ENCODE measurements around the gene NEDD9.

NEDD9 gene

GRCh38 chr6:11181478-11182136, 50.9 kb downstream of the NEDD9 start:
- Histone ChIP-seq H3K36me3 (peaks cover 5 to 42% (median 17%) of the 10 kb centered on the region in 11 experiments; a peak in 17 of 22 replicates), H3K9ac (no peak overlapping the region), H3K9me3 (replicated peaks in 1 of 11) (peaks cover 0 to 24% (median 16%) of the 10 kb centered on the region in 11 experiments; a peak in 17 of 22 replicates), H3K27ac (no peak overlapping the region), H3K4me2 (no peak overlapping the region), H3K4me3 (no peak overlapping the region), H3K27me3 (no peaks in the 10 kb centered on the region), H3K4me1 (no peaks in the 10 kb centered on the region), H4K20me1 (no peaks in the 10 kb centered on the region; a peak in 1 of 22 replicates)
- no peak for TF ChIP-seq Cebpa-rat (IDR thresholded peaks at IDR 0.05)

DNA sequence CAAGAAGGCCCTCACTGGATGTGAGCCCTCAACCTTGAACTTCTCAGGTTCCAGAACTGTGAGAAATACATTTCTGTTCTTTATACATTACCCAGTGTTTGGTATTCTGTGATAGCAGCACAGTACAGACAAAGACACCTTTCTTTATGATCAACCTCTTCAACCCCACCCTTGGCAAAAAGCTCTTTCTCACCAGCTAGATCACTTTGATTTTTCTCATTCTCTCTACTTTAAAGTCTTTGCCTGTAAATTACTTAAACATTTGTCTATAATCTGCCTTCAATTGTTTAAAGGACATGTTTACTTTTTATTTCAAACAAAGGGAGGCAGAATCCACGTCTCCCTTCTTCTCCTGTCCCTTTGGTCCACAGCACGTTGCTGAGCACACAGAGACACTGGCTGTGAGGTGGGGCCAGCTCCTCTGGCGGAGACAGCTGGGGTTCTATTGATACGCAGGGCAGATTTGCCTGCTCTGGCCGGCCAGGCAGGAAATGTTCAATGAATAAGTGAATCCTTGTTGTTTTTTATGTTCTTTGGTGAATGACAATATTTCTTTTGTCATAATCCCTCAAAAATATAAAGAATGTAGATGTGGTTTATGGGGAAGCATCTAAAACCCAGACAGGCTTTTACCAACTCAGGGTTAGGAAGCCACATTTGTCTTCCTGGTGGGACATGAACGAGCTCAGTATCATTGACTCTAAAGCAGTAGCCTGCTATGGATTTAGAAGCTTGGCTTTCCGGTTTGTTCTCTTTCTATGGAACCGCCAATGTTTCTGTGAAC, 52.9 kb downstream of the NEDD9 start:
- Histone ChIP-seq H3K9ac (no peak overlapping the region), H3K4me2 (no peak overlapping the region), H3K27ac (no peak overlapping the region), H4K20me1 (no peaks in the 10 kb centered on the region), H3K4me1 (no peaks in the 10 kb centered on the region), H3K27me3 (no peaks in the 10 kb centered on the region), H3K4me3 (no peak overlapping the region), H3K36me3 (peaks cover 0 to 22% (median 4%) of the 10 kb centered on the region in 11 experiments; a peak in 12 of 22 replicates), H3K9me3 (replicated peaks in 1 of 11) (peaks cover 0 to 21% (median 10%) of the 10 kb centered on the region in 11 experiments; a peak in 15 of 22 replicates)
- TF ChIP-seq Cebpa-rat (IDR thresholded peaks at IDR 0.05) = no peak

DNA sequence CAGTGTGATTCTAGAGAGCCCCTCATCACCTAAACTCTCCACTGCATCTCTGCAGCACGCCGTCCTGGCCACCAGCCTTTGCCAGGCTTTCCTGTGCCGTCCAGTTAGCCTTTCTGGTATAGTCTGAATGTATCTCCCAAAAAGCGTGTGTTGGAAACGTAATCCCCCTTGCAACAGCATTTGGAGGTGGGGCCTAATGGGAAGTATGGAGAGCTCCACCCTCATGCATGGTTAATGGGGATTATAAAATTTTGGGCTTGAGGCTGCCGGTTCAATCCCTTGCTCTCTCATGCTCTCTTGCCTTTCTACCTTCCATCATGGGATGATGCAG, 53.4 kb downstream of the NEDD9 start:
- no peak for TF ChIP-seq Cebpa-rat (IDR thresholded peaks at IDR 0.05)
- H3K27me3 ChIP-seq = no peaks in the 10 kb centered on the region
- H3K27ac ChIP-seq = no peak overlapping the region
- no peak overlapping the region for H3K4me3 ChIP-seq
- H3K36me3 ChIP-seq = peaks cover 0 to 16% (median 0%) of the 10 kb centered on the region in 11 experiments; a peak in 8 of 22 replicates
- H3K4me2 ChIP-seq = no peak overlapping the region
- no peak overlapping the region for H3K9ac ChIP-seq
- no peaks in the 10 kb centered on the region for H4K20me1 ChIP-seq
- H3K9me3 ChIP-seq (replicated peaks in 1 of 11) = peaks cover 0 to 21% (median 10%) of the 10 kb centered on the region in 11 experiments; a peak in 13 of 22 replicates
- peaks cover 0 to 4% (median 0%) of the 10 kb centered on the region in 10 experiments; a peak in 3 of 20 replicates for H3K4me1 ChIP-seq

DNA sequence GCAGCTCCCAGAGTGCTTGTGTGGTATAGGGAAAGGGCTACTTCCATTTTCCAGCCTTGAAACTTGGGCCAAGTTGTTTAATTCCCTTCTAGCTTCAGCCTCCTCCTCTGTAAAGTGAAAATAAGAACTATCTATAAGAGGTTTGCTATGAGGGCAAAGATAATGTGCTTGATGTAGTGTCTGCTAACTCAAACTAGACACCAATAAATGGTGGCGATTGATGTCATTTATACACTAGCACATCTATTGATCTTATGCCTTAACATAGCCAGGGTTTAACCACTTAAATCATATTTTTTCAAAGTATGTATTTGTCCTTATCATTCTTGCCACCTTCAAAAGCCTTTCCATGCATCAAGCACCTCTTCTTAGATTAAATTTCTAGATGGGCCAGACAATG, 55.2 kb downstream of the NEDD9 start:
- no peak overlapping the region for H3K4me3 ChIP-seq
- no peak for TF ChIP-seq Cebpa-rat (IDR thresholded peaks at IDR 0.05)
- peaks cover 0 to 10% (median 0%) of the 10 kb centered on the region in 10 experiments; a peak in 4 of 20 replicates for H3K4me1 ChIP-seq
- peaks cover 0 to 17% (median 9%) of the 10 kb centered on the region in 11 experiments; a peak in 13 of 22 replicates for H3K9me3 ChIP-seq (replicated peaks in 1 of 11)
- no peak overlapping the region for H3K27ac ChIP-seq
- no peaks in the 10 kb centered on the region for H4K20me1 ChIP-seq
- no peak overlapping the region for H3K4me2 ChIP-seq
- H3K36me3 ChIP-seq = peaks cover 0 to 3% (median 0%) of the 10 kb centered on the region in 11 experiments; a peak in 1 of 22 replicates
- no peaks in the 10 kb centered on the region for H3K27me3 ChIP-seq
- no peak overlapping the region for H3K9ac ChIP-seq

DNA sequence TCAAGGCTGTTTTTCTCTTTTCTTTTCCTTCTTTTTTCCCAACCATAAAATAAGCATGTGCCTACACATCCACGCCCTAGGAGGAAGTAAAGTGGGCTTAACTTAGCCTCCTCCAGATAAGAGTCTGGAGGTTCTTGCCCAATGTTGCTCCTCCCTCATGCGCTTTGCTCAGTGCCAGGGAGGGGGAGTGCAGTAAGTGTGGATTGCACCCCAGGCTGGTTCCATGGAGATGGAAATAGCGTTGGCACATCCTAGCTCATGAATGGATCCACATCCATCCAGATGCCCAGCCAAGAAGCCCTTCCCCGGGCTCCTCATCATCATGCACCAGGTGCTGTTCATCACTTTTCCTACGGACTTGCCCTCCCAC, 58.2 kb downstream of the NEDD9 start:
- Histone ChIP-seq H4K20me1 (no peaks in the 10 kb centered on the region), H3K4me1 (peaks cover 0 to 10% (median 0%) of the 10 kb centered on the region in 10 experiments; a peak in 4 of 20 replicates), H3K27me3 (no peaks in the 10 kb centered on the region), H3K9me3 (replicated peaks in 1 of 11) (peaks cover 0 to 15% (median 4%) of the 10 kb centered on the region in 11 experiments; a peak in 7 of 22 replicates), H3K4me2 (peak overlapping the region in 2 of 11 experiments; percentile 17 to 36; a peak in 2 of 22 replicates), H3K4me3 (no peak overlapping the region), H3K9ac (no peak overlapping the region), H3K36me3 (no peaks in the 10 kb centered on the region), H3K27ac (no peak overlapping the region)
- no peak for TF ChIP-seq Cebpa-rat (IDR thresholded peaks at IDR 0.05)

- Histone ChIP-seq H3K27ac (no peak overlapping the region), H4K20me1 (no peaks in the 10 kb centered on the region), H3K27me3 (no peaks in the 10 kb centered on the region), H3K4me1 (peaks cover 0 to 10% (median 0%) of the 10 kb centered on the region in 10 experiments; a peak in 4 of 20 replicates), H3K4me2 (no peak overlapping the region), H3K9ac (no peak overlapping the region), H3K36me3 (no peaks in the 10 kb centered on the region), H3K4me3 (no peak overlapping the region), H3K9me3 (replicated peaks in 1 of 11) (peaks cover 0 to 15% (median 4%) of the 10 kb centered on the region in 11 experiments; a peak in 7 of 22 replicates)
- TF ChIP-seq Cebpa-rat (IDR thresholded peaks at IDR 0.05) = no peak
These were observed 59.8 kb downstream of the NEDD9 start for GRCh38 chr6:11172501-11173327.

- Histone ChIP-seq H3K27ac (no peak overlapping the region), H3K27me3 (no peaks in the 10 kb centered on the region), H3K4me1 (peaks cover 0 to 10% (median 0%) of the 10 kb centered on the region in 10 experiments; a peak in 4 of 20 replicates), H3K4me3 (no peak overlapping the region), H3K9me3 (replicated peaks in 1 of 11) (peaks cover 0 to 15% (median 4%) of the 10 kb centered on the region in 11 experiments; a peak in 7 of 22 replicates), H3K4me2 (no peak overlapping the region), H3K36me3 (no peaks in the 10 kb centered on the region), H3K9ac (no peak overlapping the region), H4K20me1 (no peaks in the 10 kb centered on the region)
- no peak for TF ChIP-seq Cebpa-rat (IDR thresholded peaks at IDR 0.05)
These were observed 60.5 kb downstream of the NEDD9 start for GRCh38 chr6:11171952-11172351.

- Histone ChIP-seq H3K4me3 (no peak overlapping the region), H3K9me3 (replicated peaks in 1 of 11) (peaks cover 0 to 15% (median 4%) of the 10 kb centered on the region in 11 experiments; a peak in 7 of 22 replicates), H4K20me1 (no peaks in the 10 kb centered on the region), H3K9ac (no peak overlapping the region), H3K4me2 (no peak overlapping the region), H3K27me3 (no peaks in the 10 kb centered on the region), H3K36me3 (no peaks in the 10 kb centered on the region), H3K27ac (no peak overlapping the region), H3K4me1 (peaks cover 0 to 5% (median 0%) of the 10 kb centered on the region in 10 experiments; a peak in 1 of 20 replicates)
- TF ChIP-seq Cebpa-rat (IDR thresholded peaks at IDR 0.05) = no peak
These were observed 64.3 kb downstream of the NEDD9 start for GRCh38 chr6:11168091-11168635.
